Measurements from ENCODE around the gene PANK2.

GRCh38 chr20:3970016-3970415, 80.8 kb downstream of the PANK2 start:
- TF ChIP-seq POLR2A (IDR thresholded peaks at IDR 0.05): no peak
- TF ChIP-seq POLR2AphosphoS5 (IDR thresholded peaks at IDR 0.05): no peak
- TF ChIP-seq, protein P1, sequence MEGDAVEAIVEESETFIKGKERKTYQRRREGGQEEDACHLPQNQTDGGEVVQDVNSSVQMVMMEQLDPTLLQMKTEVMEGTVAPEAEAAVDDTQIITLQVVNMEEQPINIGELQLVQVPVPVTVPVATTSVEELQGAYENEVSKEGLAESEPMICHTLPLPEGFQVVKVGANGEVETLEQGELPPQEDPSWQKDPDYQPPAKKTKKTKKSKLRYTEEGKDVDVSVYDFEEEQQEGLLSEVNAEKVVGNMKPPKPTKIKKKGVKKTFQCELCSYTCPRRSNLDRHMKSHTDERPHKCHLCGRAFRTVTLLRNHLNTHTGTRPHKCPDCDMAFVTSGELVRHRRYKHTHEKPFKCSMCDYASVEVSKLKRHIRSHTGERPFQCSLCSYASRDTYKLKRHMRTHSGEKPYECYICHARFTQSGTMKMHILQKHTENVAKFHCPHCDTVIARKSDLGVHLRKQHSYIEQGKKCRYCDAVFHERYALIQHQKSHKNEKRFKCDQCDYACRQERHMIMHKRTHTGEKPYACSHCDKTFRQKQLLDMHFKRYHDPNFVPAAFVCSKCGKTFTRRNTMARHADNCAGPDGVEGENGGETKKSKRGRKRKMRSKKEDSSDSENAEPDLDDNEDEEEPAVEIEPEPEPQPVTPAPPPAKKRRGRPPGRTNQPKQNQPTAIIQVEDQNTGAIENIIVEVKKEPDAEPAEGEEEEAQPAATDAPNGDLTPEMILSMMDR (IDR thresholded peaks at IDR 0.05 in 8 of 11, conservative IDR thresholded peaks at IDR 0.05 in 3 of 11): no peak

Data from spleen (tissue), 7 donors.